Stimulated activated CD8-positive, alpha-beta memory T cell treated with anti-CD3 and anti-CD28 coated beads, Interleukin-15, amount 100 ng/mL, for 48 hours (primary cell): Measurements from ENCODE around the gene NR3C1.

ENCODE experiments used
- DNase-seq, 2 donors: peaks; one replicate each; pipeline ENCODE4 v3.0.0-alpha.2; 2020; ENCODE audit warnings: low read depth in 2 of 2

The NR3C1 gene

GRCh38 chr5:143309661-143310431 is 93.6 kb downstream of the NR3C1 start:
- DNase-seq = no peak

GRCh38 chr5:143308731-143309130 is 94.8 kb downstream of the NR3C1 start:
- DNase-seq = no peak

- DNase-seq = no peak
Measured at GRCh38 chr5:143306040-143306439, 97.4 kb downstream of the NR3C1 start.

GRCh38 chr5:143304836-143305475 is 98.5 kb downstream of the NR3C1 start:
- DNase-seq = no peak

GRCh38 chr5:143302341-143303045 is 101.0 kb downstream of the NR3C1 start:
- DNase-seq = no peak

GRCh38 chr5:143297756-143298155 is 105.7 kb downstream of the NR3C1 start:
- DNase-seq = no peak

- DNase-seq = no peak
Measured at GRCh38 chr5:143290125-143290524, 113.4 kb downstream of the NR3C1 start.

GRCh38 chr5:143284521-143284920 is 119.0 kb downstream of the NR3C1 start:
- no peak for DNase-seq

GRCh38 chr5:143284002-143284401 is 119.5 kb downstream of the NR3C1 start:
- DNase-seq = no peak

GRCh38 chr5:143281226-143281625 is 122.3 kb downstream of the NR3C1 start:
- no peak for DNase-seq

GRCh38 chr5:143279698-143280097 is 123.8 kb downstream of the NR3C1 start:
- DNase-seq = no peak

- no peak for DNase-seq
Measured at GRCh38 chr5:143277536-143277935, 126.0 kb downstream of the NR3C1 start.

GRCh38 chr5:143275512-143276363 is 127.7 kb downstream of the NR3C1 start:
- DNase-seq = no peak

GRCh38 chr5:143274952-143275351 is 128.5 kb downstream of the NR3C1 start:
- no peak for DNase-seq

GRCh38 chr5:143271431-143271830 is 132.1 kb downstream of the NR3C1 start:
- DNase-seq = no peak

- DNase-seq = no peak
Measured at GRCh38 chr5:143268388-143268787, 135.1 kb downstream of the NR3C1 start.

GRCh38 chr5:143267186-143267585 is 136.3 kb downstream of the NR3C1 start:
- DNase-seq = no peak

GRCh38 chr5:143265995-143266394 is 137.5 kb downstream of the NR3C1 start:
- DNase-seq = no peak

- no peak for DNase-seq
Measured at GRCh38 chr5:143263272-143263810, 140.1 kb downstream of the NR3C1 start.

- DNase-seq = no peak
Measured at GRCh38 chr5:143262393-143263174, 140.9 kb downstream of the NR3C1 start.
